Measurements from ENCODE around the gene RBM17.
"Not testable (repeated sequence)": the region's sequence is repeated elsewhere in the genome, so short reads cannot be mapped to it uniquely, and the experiment has no call there.

Gene RBM17

GRCh38 chr10:6056411-6057135 lies 32.3 kb upstream of the RBM17 start:
- DNase-seq (ENCODE audit: low read depth) = no peak

- no peak for DNase-seq (ENCODE audit: low read depth)
Observed at GRCh38 chr10:6058682-6059475, 30.0 kb upstream of the RBM17 start.

- DNase-seq (ENCODE audit: low read depth) = no peak
Observed at GRCh38 chr10:6059506-6059905, 29.3 kb upstream of the RBM17 start.

GRCh38 chr10:6061056-6061455 lies 27.8 kb upstream of the RBM17 start:
- DNase-seq (ENCODE audit: low read depth) = no peak

- no peak for DNase-seq (ENCODE audit: low read depth)
Observed at GRCh38 chr10:6062101-6062771, 26.6 kb upstream of the RBM17 start, which contains the start of gene IL2RA. Gene IL2RA (minus strand): TSS chr10:6062367. CDS start chr10:6062151, 216 bp downstream.

GRCh38 chr10:6064119-6064518 lies 24.7 kb upstream of the RBM17 start:
- no peak for DNase-seq (ENCODE audit: low read depth)

- not testable (repeated sequence) for DNase-seq (ENCODE audit: low read depth)
Observed at GRCh38 chr10:6064726-6065125, 24.1 kb upstream of the RBM17 start.

GRCh38 chr10:6065406-6065805 lies 23.4 kb upstream of the RBM17 start:
- no peak for DNase-seq (ENCODE audit: low read depth)

- DNase-seq (ENCODE audit: low read depth) = no peak
Observed at GRCh38 chr10:6065835-6066234, 23.0 kb upstream of the RBM17 start.

GRCh38 chr10:6067457-6067856 lies 21.4 kb upstream of the RBM17 start:
- DNase-seq (ENCODE audit: low read depth) = no peak

GRCh38 chr10:6068006-6068405 lies 20.8 kb upstream of the RBM17 start:
- no peak for DNase-seq (ENCODE audit: low read depth)

- DNase-seq (ENCODE audit: low read depth) = no peak
Observed at GRCh38 chr10:6068422-6068821, 20.4 kb upstream of the RBM17 start.

- DNase-seq (ENCODE audit: low read depth) = no peak
Observed at GRCh38 chr10:6069081-6069931, 19.5 kb upstream of the RBM17 start.

GRCh38 chr10:6070660-6071059 lies 18.2 kb upstream of the RBM17 start:
- no peak for DNase-seq (ENCODE audit: low read depth)

- DNase-seq (ENCODE audit: low read depth) = no peak
Observed at GRCh38 chr10:6071181-6072175, 17.4 kb upstream of the RBM17 start.

- DNase-seq (ENCODE audit: low read depth) = no peak
Observed at GRCh38 chr10:6072215-6072934, 16.5 kb upstream of the RBM17 start.

- no peak for DNase-seq (ENCODE audit: low read depth)
Observed at GRCh38 chr10:6074489-6075301, 14.1 kb upstream of the RBM17 start.

- no peak for DNase-seq (ENCODE audit: low read depth)
Observed at GRCh38 chr10:6077071-6077675, 11.7 kb upstream of the RBM17 start.

- DNase-seq (ENCODE audit: low read depth) = no peak
Observed at GRCh38 chr10:6079044-6079443, 9.8 kb upstream of the RBM17 start.
